Liver (tissue), 2 donors: ENCODE measurements around the gene UNC13A.

Experiments used
- EGR1 ChIP-seq, 2 donors: IDR thresholded peaks; 2 replicates each; pipeline ENCODE4 v1.6.1; 2016 to 2018; ENCODE audit warnings: antibody characterized with exemption in 2 of 2, low read depth in 2 of 2
- HNF4A ChIP-seq, 2 donors: conservative IDR thresholded peaks; 2 replicates each; pipeline ENCODE4 v1.6.1; 2016; ENCODE audit warnings: antibody characterized with exemption in 2 of 2, mild to moderate bottlenecking in 2 of 2
- HNF4G ChIP-seq: IDR thresholded peaks from 2 replicates; pipeline ENCODE4 v1.6.1; 2016; ENCODE audit warnings: antibody characterized with exemption
- NR2F2 ChIP-seq: IDR thresholded peaks from 2 replicates; pipeline ENCODE4 v1.6.1; 2016; ENCODE audit warnings: antibody characterized with exemption
- SP1 ChIP-seq: IDR thresholded peaks from 2 replicates; pipeline ENCODE4 v1.6.1; 2018; ENCODE audit warnings: antibody characterized with exemption, mild to moderate bottlenecking
- TAF1 ChIP-seq: conservative IDR thresholded peaks from 2 replicates; pipeline ENCODE4 v1.6.1; 2016; ENCODE audit warnings: antibody characterized with exemption, mild to moderate bottlenecking
- ZBTB33 ChIP-seq: IDR thresholded peaks from 2 replicates; pipeline ENCODE4 v1.6.1; 2016; ENCODE audit warnings: antibody characterized with exemption
- TF ChIP-seq, protein P1 (sequence below): IDR thresholded peaks from 2 replicates; pipeline ENCODE4 v1.6.1; 2016; ENCODE audit warnings: antibody characterized with exemption, mild to moderate bottlenecking
- donor health status: healthy.

DNA sequence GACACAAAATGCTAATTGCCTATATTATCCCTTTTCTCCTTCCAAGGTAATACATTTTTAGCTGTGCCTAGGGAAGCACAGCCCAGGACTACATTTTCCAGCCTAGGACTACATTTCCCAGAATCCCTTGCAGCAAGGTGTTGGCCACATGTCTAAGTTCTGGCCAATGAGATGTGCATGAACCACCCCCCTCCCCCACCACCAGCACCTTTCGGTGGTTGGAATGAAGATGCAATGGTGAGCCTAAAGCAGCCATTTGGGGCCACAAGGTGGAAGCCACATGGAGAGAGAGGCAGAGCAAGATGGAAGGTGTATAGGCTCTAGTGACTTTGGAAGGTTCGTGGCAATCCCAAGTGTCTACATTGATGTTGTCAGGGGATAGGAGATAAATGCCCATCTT is 16.2 kb downstream of the UNC13A start:
- TF ChIP-seq EGR1 (IDR thresholded peaks at IDR 0.05; ENCODE audit: low read depth in 2 of 2) (no peak), ZBTB33 (no peak), TAF1 (no peak), HNF4G (no peak), NR2F2 (no peak), SP1 (no peak), HNF4A (conservative IDR thresholded peaks at IDR 0.05) (no peak)
- TF ChIP-seq, protein P1, sequence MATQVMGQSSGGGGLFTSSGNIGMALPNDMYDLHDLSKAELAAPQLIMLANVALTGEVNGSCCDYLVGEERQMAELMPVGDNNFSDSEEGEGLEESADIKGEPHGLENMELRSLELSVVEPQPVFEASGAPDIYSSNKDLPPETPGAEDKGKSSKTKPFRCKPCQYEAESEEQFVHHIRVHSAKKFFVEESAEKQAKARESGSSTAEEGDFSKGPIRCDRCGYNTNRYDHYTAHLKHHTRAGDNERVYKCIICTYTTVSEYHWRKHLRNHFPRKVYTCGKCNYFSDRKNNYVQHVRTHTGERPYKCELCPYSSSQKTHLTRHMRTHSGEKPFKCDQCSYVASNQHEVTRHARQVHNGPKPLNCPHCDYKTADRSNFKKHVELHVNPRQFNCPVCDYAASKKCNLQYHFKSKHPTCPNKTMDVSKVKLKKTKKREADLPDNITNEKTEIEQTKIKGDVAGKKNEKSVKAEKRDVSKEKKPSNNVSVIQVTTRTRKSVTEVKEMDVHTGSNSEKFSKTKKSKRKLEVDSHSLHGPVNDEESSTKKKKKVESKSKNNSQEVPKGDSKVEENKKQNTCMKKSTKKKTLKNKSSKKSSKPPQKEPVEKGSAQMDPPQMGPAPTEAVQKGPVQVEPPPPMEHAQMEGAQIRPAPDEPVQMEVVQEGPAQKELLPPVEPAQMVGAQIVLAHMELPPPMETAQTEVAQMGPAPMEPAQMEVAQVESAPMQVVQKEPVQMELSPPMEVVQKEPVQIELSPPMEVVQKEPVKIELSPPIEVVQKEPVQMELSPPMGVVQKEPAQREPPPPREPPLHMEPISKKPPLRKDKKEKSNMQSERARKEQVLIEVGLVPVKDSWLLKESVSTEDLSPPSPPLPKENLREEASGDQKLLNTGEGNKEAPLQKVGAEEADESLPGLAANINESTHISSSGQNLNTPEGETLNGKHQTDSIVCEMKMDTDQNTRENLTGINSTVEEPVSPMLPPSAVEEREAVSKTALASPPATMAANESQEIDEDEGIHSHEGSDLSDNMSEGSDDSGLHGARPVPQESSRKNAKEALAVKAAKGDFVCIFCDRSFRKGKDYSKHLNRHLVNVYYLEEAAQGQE = no peak
